ENCODE results near the gene OR13J1. TPM values are rescaled to one million over a fixed set of nuclear protein-coding genes. Genes with fewer than 3 reads are reported as not detected.

OR13J1 gene
- total and polyA plus RNA-seq, 4 donors = not detected

DNA sequence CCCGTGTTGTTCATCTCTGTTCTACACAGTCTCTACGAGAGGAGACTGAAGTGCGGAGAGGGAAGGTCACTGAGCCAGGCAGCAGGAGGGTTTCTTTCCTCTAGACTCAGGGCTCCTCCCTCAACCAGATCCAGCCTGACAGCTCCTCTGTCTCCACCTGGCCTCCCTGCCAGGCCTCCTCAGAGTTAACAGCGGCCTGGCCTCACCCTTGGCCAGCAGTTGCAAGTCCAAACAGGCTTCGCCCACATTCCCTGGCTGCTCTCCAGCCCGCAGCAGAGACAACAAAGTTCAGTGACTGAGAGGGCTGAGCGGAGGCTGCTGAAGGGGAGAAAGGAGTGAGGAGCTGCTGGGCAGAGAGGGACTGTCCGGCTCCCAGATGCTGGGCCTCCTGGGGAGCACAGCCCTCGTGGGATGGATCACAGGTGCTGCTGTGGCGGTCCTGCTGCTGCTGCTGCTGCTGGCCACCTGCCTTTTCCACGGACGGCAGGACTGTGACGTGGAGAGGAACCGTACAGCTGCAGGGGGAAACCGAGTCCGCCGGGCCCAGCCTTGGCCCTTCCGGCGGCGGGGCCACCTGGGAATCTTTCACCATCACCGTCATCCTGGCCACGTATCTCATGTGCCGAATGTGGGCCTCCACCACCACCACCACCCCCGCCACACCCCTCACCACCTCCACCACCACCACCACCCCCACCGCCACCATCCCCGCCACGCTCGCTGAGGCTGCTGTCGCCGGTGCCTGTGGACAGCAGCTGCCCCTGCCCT is 35.9 kb upstream of the OR13J1 start, which contains the start of gene HRCT1:
Gene HRCT1 (plus strand): TSS at position 291 of the 768 bp plus-strand sequence. CDS start 86 bp downstream, at position 377.
- 47% methylated on average over 30 of the region's 30 CpGs for WGBS
- Histone ChIP-seq H3K9ac (ENCODE audit: low read depth in 1 of 2, low read length in 2 of 2) (peak within 1 kb of the TSS in 1 of 2 donors; percentile 72), H3K4me1 (ENCODE audit: control insufficient read depth in 4 of 4, insufficient read depth in 4 of 4, low read length in 3 of 4) (peaks cover 16 to 42% (median 33%) of the 10 kb centered on the region in 4 donors), H3K9me3 (ENCODE audit: control insufficient read depth in 4 of 4, low read length in 3 of 4) (no peaks in the 10 kb centered on the region), H3K4me3 (ENCODE audit: low read depth in 1 of 3, low read length in 3 of 3) (peak within 1 kb of the TSS in 1 of 3 donors; percentile 30), H3K27me3 (ENCODE audit: control insufficient read depth in 4 of 4, insufficient read depth in 4 of 4, low read length in 3 of 4) (no peaks in the 10 kb centered on the region), H3K27ac (ENCODE audit: low read depth in 1 of 2, low read length in 2 of 2) (peak within 1 kb of the TSS; percentile 78), H3K36me3 (ENCODE audit: control insufficient read depth in 4 of 4, insufficient read depth in 3 of 4, low read depth in 1 of 4, low read length in 3 of 4) (no peaks in the 10 kb centered on the region)
- peak; percentile 71 for DNase-seq (ENCODE audit: low spot score)
- TF ChIP-seq, protein P1, sequence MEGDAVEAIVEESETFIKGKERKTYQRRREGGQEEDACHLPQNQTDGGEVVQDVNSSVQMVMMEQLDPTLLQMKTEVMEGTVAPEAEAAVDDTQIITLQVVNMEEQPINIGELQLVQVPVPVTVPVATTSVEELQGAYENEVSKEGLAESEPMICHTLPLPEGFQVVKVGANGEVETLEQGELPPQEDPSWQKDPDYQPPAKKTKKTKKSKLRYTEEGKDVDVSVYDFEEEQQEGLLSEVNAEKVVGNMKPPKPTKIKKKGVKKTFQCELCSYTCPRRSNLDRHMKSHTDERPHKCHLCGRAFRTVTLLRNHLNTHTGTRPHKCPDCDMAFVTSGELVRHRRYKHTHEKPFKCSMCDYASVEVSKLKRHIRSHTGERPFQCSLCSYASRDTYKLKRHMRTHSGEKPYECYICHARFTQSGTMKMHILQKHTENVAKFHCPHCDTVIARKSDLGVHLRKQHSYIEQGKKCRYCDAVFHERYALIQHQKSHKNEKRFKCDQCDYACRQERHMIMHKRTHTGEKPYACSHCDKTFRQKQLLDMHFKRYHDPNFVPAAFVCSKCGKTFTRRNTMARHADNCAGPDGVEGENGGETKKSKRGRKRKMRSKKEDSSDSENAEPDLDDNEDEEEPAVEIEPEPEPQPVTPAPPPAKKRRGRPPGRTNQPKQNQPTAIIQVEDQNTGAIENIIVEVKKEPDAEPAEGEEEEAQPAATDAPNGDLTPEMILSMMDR (IDR thresholded peaks at IDR 0.05; ENCODE audit: low read depth, low read length, missing input control) = no peak
- TF ChIP-seq NR2F2 (IDR thresholded peaks at IDR 0.05) (peak; percentile 92), EGR1 (IDR thresholded peaks at IDR 0.05; ENCODE audit: low read depth in 2 of 2) (peak in 1 of 2 donors; percentile 57), TAF1 (conservative IDR thresholded peaks at IDR 0.05) (no peak), JUND (IDR thresholded peaks at IDR 0.05) (peak in 1 of 2 donors; percentile 39), FOXA2 (IDR thresholded peaks at IDR 0.05) (peak; percentile 29), YY1 (IDR thresholded peaks at IDR 0.05) (peak; percentile 63), HNF4G (IDR thresholded peaks at IDR 0.05) (peak; percentile 78), SP1 (IDR thresholded peaks at IDR 0.05) (peak; percentile 95), GABPA (IDR thresholded peaks at IDR 0.05 in 1 of 2, conservative IDR thresholded peaks at IDR 0.05 in 1 of 2) (no peak), RAD21 (IDR thresholded peaks at IDR 0.05) (peak; percentile 39 to 58), RXRA (IDR thresholded peaks at IDR 0.05) (peak; percentile 94 to 95), HNF4A (conservative IDR thresholded peaks at IDR 0.05) (peak; percentile 96 to 97), FOXA1 (IDR thresholded peaks at IDR 0.05) (peak; percentile 12)
- TF ChIP-seq, protein P2, sequence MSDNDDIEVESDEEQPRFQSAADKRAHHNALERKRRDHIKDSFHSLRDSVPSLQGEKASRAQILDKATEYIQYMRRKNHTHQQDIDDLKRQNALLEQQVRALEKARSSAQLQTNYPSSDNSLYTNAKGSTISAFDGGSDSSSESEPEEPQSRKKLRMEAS (IDR thresholded peaks at IDR 0.05) = peak; percentile 57
- TF ChIP-seq, protein P3, sequence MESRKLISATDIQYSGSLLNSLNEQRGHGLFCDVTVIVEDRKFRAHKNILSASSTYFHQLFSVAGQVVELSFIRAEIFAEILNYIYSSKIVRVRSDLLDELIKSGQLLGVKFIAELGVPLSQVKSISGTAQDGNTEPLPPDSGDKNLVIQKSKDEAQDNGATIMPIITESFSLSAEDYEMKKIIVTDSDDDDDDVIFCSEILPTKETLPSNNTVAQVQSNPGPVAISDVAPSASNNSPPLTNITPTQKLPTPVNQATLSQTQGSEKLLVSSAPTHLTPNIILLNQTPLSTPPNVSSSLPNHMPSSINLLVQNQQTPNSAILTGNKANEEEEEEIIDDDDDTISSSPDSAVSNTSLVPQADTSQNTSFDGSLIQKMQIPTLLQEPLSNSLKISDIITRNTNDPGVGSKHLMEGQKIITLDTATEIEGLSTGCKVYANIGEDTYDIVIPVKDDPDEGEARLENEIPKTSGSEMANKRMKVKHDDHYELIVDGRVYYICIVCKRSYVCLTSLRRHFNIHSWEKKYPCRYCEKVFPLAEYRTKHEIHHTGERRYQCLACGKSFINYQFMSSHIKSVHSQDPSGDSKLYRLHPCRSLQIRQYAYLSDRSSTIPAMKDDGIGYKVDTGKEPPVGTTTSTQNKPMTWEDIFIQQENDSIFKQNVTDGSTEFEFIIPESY (IDR thresholded peaks at IDR 0.05) = peak; percentile 42
- TF ChIP-seq, protein P4, sequence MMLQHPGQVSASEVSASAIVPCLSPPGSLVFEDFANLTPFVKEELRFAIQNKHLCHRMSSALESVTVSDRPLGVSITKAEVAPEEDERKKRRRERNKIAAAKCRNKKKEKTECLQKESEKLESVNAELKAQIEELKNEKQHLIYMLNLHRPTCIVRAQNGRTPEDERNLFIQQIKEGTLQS (IDR thresholded peaks at IDR 0.05) = no peak
- TF ChIP-seq, protein P5, sequence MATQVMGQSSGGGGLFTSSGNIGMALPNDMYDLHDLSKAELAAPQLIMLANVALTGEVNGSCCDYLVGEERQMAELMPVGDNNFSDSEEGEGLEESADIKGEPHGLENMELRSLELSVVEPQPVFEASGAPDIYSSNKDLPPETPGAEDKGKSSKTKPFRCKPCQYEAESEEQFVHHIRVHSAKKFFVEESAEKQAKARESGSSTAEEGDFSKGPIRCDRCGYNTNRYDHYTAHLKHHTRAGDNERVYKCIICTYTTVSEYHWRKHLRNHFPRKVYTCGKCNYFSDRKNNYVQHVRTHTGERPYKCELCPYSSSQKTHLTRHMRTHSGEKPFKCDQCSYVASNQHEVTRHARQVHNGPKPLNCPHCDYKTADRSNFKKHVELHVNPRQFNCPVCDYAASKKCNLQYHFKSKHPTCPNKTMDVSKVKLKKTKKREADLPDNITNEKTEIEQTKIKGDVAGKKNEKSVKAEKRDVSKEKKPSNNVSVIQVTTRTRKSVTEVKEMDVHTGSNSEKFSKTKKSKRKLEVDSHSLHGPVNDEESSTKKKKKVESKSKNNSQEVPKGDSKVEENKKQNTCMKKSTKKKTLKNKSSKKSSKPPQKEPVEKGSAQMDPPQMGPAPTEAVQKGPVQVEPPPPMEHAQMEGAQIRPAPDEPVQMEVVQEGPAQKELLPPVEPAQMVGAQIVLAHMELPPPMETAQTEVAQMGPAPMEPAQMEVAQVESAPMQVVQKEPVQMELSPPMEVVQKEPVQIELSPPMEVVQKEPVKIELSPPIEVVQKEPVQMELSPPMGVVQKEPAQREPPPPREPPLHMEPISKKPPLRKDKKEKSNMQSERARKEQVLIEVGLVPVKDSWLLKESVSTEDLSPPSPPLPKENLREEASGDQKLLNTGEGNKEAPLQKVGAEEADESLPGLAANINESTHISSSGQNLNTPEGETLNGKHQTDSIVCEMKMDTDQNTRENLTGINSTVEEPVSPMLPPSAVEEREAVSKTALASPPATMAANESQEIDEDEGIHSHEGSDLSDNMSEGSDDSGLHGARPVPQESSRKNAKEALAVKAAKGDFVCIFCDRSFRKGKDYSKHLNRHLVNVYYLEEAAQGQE (IDR thresholded peaks at IDR 0.05) = peak; percentile 86
